HG03097 (cell line): ENCODE data around the gene TMED7.
"Not testable (repeated sequence)": the region's sequence is repeated elsewhere in the genome, so short reads cannot be mapped to it uniquely, and the experiment has no call there.

ENCODE experiments used
- ATAC-seq: cut with Tn5 transposase; IDR thresholded peaks from one replicate; pipeline ENCODE4 v1.9.1; 2021; ENCODE audit not compliant: unreplicated experiment, low FRiP score

Gene TMED7

DNA sequence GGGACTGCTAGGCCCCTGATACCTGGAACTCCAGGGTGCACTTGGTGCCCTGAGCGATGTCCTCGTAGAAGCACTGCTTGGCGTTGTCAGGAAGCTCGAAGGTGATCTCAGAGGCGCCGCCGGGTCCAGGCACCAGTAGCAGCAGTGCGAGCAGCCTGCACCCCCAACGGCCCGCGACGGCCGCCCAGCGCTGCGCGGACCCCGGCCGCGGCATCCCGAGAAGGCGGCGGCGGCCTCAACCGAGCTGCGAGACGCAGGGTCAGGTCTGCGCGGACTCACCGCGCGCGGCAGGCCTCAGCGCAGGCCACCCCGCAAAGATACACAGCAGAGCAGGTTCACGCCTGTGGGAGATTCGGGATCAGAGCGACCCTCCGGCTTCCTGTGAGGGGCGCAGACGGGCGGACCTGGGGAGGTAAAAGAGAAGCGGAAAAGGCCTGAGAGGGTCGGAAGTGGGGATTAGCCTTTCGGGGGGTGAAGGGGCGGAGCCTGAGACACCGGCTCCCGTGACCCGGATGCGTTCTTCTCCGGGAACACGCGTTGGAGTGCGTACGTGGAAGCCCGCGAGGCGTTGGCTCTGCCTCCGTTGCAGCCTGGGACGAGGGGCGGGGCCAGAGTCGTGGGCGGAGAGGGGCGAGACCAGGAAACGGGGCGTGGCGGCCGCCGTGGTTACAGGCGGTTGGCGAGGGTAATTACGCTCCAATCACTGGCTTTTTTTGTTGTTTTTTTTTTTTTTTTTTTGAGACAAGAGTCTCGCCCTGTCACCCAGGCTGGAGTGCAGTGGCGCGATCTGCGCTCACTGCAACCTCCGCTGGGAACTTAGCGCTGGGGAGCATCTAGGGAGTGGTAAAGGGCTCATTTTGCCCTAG is at the start of gene TMED7:
Gene TMED7, minus strand, starts transcription at position 458 of the 866 bp plus-strand sequence. Its CDS starts 244 bp downstream, at position 214.
- peak; percentile 91 for ATAC-seq

DNA sequence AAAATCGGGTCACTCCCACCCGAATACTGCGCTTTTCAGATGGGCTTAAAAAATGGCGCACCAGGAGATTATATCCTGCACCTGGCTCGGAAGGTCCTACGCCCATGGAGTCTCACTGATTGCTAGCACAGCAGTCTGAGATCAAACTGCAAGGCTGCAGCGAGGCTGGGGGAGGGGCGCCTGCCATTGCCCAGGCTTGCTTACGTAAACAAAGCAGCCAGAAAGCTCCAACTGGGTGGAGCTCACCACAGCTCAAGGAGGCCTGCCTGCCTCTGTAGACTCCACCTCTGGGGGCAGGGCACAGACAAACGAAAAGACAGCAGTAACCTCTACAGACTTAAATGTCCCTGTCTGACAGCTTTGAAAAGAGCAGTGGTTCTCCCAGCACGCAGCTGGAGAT is 48.9 kb upstream of the TMED7 start:
- not testable (repeated sequence) for ATAC-seq

DNA sequence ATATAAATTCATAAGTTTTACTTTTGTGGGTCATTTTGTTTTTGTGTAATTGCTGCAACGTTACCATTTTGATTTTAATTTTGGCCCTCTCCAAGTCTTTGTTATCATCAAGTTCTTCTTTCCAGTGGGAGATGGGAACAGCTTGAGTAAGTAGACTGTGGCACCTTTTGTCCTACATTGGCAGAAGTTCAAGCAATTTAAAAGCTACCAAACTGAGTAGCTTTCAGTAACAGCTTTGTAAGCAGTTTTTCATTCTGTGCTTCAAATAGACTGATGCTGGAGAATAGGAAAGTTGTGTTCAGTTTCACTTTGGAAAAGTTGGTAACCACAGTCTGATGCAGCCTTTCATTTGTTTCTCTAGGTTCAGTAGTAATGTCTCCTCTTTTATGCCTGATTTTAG is 47.8 kb upstream of the TMED7 start:
- ATAC-seq, result no peak

DNA sequence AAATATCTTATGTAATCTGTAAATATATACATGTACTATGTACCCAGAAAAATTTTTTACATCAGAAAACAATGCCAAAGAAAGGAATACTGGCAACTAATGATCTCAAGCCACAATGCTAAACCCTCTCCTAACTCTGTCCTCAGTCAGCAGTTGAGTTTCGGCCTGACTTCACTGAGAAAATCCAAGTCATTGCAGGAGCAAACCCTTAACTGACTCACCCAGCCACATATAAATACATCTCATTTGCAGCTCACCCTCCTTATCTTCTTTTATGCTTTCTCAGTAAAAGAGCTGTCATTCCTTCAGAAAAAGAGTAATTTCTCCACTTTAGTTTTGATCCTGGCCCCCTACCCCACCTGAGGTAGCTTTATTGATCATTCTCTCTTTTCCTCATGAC is 46.1 kb upstream of the TMED7 start:
- no peak for ATAC-seq

DNA sequence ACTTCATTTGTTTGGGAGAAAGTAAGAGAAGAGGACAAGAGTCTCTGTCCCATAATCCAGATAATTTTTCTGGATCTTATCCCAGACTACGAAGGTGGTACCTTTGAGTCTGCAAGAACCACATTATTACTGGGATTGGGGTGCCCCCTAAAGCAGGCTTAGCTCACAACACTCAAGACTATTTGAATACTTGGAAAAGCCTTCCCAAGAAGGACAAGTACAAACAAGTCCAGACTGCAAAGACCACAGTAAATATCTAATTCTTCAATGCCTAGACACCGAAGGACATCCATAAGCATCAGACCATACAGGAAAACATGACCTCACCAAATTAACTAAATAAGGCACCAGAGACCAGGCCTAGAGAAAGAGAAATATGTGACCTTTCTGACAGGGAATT is 40.2 kb upstream of the TMED7 start:
- ATAC-seq, result no peak

DNA sequence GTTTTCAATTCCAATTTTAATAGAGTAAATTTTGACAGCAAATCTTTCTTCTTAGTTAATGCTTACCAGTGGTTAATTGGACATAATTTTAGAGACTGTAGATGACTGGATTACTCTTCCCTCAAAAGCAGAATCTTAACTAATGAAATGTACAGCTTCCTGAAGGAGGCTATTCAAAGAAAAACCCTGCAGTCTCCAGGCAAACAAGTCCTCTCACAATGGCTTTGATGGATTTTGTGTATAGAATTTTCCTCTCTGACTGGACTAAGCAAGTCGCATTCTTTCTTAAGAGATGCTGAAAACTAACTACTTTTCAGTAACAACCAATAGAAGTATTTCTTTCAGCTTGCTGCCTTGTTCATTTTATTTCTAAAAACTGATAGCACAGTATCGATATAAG is 35.7 kb upstream of the TMED7 start:
- ATAC-seq, result no peak

DNA sequence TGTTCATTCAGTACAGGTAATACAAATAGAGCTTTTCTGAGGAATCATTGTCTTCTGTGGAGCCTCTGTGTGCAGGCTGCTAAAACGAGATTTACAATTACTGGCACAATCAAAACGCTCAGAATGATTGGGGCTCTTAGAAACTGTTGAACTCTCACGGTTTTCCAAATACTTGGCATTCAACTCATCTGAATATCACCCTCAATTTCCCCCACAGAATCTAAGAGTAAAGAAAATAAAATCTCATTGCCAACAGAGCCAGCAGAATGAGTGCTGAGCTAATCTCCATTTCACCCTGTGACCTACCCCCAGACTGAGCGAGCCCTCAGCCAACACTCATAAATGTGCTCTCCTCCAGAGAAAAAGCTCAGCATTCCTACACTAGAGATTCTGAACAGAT is 35.3 kb upstream of the TMED7 start:
- no peak for ATAC-seq

DNA sequence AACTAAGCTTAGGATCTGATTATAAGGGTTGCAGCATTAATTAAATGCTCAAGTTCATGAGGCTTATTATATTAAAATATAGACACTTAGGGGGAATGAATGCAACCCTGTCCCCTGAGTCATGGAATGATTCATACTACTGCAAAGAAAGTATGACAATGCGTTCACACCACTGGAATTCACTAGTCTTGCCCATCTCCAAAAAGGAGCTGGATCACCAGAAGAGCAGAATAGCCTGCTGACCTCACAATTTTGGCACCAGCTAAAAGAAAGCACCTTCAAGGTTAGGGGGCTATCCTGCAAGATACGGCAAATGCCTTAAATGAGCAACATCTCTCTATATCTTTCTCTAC is 32.0 kb upstream of the TMED7 start:
- no peak for ATAC-seq

DNA sequence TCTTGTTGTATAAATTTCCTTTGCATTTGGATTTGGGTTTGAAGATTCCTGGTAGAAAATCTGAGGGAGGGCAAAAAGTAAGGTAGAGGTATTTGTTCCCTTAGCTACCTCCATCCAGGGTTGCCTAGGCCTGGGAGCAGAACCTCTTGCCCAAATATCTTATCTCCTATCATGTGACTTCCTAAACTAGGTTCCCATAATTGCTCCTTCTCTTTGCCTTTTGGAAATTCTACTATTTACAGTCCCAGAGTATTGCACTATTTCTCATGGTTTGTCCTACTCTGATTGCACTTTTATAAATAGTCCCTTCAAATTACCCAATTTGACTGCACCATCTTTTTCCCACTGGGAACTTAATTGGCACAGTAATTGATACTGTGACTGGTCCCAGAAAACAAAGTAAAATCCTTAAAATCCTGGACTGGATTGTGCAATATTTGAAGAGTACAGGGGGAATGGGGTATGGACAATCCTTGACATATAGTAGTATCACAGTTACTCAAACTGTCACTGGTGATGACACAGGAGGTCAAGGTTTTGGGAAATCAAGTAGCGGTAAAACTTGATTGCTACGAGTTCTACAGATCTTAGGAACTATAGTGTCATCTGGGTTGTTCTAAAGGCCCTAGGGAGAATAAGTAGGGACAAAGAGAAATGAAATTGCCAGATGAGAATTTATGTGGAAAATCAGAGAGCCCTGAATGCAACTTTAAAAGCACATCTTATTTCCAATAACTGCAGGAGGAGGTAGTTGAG is 31.5 kb upstream of the TMED7 start:
- ATAC-seq, result no peak

DNA sequence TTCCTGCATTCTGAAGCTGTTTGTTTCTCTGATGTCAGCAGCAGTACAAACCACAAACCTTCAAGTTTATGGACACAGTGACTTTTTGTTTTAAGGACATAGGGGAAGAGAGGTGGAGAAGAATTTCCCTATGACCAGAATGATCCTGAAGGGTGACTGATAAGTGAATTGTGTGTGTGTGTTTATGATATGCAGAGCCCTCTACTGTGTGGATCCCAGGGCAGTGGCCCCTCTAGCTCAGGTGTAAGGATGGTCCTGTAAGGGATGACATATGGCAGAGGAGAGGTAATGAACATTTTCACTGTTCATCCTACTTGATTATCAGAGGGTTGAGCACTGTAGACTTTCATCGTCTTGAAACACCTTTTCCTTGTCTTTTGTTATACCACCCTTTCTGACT is 30.6 kb upstream of the TMED7 start:
- ATAC-seq, result no peak

DNA sequence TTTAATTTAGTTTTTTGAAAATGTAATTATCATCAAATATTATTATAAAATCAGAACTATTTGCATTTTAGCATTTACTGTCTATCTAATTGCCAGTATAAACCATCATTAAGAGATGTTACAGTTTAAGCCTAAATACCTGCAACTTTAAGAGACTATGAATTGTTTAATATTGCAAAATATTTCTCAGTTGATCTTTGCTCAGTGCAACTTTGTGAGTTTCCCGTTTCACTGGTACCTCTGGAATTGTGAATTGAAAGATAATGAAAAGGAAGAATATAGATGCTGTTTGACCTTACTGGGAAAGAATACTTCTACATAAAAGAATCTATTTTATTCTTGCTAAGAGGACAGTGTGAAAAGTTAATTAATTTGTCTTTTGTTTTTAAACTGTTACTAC is 30.2 kb upstream of the TMED7 start:
- ATAC-seq, result no peak

DNA sequence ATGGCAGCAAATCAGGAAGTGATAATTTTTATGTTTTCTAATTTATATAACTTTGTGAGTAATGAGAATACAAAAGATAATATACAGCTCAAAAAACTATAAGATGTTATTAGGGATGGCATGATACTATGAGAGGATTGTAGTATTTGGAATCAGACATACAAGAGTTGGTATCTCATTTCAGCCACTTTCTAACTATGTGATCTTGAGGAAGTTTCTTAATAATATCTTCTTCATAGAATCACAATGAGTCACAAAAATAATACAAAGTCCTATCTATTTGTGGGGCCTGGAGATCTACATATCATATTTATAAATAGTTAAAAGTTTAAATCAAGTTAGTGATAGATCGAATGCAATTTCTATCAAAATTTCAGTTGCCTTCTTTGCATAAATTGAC is 23.7 kb upstream of the TMED7 start:
- ATAC-seq, result no peak

DNA sequence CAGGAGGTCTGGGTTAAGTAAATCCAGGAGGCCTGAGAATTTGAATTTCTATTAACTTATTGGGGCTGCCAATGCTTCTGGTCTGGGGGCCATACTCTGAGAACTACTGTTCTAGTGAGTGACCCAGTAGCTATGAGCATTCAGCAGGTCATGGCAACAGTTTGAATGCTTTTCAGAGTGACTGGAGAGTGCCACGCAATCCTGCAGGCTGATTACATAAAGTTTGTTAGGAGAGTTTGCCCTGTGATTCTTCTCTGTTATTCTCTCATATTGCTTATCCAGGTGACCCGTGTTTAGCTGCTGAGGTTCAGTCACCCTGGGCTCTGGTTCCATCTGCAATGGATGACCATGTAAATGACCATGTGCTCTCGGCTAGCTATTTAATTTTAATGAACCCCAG is 22.2 kb upstream of the TMED7 start:
- no peak for ATAC-seq

DNA sequence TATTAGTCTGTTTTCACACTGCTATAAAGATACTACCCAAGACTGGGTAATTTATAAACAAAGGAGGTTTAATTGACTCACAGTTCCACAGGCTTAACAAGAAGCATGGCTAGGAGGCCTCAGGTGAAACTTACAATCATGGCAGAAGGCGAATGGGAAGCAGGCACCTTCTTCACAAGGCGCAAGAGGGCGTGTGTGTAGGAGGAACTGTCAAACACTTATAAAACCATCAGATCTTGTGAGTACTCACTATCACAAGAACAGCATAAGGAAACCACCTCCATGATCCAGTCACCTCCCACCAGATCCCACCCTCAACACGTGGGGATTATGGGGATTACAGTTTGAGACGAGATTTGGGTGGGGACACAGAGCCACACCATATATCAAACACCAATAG is 19.6 kb upstream of the TMED7 start:
- ATAC-seq, result not testable (repeated sequence)

DNA sequence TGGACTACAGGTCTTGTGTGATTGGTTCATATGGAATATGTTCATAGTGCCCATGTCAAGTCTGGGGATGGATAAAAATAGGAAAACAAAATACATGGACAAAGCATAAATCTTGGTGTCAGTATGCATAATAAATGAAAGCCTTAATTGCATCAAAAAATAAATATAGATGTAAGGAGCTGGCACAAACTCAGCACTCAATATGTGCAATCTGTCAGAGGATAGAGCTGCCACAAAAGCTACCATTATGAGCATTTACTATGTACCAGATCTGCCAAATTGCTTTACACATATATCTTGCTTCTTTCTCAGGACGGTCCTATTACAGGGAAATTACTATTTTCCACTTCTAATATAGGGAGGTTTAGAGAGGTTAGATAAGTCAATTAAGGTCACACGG is 18.2 kb upstream of the TMED7 start:
- ATAC-seq, result no peak

DNA sequence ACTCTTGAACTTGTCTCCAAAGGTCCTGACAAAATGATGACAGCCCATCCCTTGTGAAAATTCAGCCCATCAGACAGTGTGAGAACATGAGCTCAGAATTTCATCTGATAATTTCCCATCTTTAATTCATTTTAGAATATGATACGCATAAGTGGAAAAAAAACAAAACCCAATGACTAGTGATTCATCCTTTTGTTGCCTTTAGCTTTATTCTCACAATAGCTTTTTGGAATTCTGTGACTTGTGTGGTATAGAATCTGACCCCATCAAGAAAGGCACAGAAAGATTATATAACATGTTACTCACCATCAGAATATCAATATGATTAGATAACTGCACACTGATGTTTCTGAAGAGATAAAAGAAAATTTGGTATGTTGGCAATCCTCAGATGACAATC is 16.1 kb upstream of the TMED7 start:
- ATAC-seq, result no peak

DNA sequence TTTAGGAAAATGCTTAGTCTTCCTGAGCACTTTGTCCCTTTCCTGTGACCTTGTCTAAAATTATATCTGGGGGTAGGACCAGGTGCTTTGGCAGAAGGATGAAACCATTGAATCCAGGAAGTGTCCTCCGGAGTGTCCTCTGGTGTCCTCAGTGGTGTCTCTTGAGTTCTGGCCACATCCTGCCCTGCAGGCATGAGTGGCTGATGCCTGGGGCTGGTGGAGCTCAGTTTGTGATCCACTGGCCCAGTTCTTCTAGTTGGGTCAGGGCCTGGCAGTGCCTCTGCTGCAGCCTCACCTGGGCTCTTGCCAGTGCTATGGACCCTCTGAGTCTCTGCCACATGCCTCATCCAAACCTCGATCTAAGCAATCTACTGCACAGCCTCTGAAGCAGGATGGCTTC is 14.4 kb upstream of the TMED7 start:
- ATAC-seq, result no peak

DNA sequence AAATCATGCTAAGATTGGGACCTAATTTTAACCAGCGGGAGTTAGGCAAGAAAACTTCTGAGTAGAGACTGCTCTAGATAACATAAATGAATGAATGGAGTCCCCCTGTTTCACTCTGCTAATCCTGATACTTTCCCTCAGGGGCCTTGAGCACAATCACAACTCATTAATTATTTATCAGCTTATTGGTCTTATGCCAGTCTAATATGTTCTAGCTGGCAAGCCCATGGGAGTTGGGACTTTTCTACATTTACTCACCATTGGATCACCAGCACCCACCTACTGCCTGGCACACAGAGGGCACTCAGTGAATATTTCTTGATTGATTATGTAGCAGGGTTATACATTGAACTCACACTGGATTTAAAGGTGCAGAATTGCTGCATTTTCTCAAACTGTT is 13.5 kb upstream of the TMED7 start:
- no peak for ATAC-seq

DNA sequence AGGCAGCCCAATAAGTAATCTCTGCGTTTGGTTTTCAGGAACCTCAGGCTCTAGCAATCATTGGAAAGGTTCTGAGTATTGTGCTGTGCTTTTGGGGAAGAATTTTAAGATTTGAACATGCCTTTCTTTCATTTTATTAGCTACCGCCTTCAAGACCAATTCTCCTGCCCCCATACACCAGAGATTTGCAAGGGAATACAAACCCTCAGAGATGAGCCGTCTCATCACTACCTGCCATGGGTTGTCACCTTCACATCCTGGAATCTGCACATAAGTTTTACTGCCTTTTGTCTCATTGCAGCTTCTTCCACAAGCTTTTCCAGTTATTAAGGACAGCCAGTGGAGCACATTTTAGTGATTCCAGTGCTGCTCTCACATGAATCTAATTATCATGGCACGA is 11.7 kb upstream of the TMED7 start:
- no peak for ATAC-seq

DNA sequence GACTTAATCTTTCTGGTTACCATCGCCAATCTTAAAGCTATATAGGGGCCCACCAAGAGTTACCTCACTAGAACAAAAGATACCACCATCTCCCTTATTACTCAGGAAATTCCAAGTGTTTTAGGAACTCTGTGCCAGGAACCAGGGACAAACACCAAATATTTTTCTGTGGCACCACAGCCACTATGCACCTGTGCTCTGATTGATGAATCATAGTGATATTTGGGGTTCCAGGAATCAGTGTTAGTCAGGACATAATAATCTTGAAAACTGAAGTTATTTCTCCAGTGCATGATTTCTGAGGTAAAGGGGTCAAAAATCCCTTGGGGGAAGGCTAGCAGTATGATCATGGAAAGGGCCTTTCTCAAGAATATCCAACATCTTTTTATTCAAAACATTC is 10.2 kb upstream of the TMED7 start:
- ATAC-seq, result no peak

DNA sequence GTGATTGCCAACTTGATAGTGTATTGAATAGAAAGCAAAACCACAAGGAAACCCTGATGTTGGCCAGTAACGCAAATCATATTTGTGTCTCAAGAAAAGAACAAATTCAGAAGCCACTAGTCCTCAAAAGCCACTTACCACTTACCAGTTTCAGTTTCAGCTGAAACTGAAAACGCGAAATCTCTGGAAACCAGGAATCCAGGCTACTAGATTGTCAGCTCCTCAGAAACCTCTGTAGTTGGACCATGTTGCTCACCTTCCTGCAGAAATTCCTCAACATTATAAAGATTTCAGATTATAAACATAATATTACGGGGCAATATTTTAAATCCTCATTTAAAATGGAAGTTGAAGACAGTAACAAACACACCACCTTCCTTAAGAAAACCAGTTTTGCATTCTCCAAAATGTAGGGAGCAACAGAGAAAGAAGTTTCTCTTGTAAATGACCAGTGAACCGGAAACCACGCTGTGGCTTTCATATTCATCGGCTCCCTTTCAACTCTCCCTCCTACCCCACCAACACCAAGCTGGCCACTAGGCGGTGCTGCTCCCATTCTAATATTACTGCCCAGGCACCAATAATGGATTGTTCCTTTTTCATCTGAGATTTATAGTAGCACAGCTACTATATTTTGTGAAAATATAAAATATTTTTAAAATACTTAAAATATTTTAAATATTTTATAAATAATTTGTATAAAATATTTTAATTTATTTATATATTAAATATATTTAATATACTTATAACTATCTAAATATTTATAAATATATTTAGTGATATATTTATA is 8.7 kb upstream of the TMED7 start:
- peak; percentile 59 for ATAC-seq
